HCT116 (cell line): Measurements from ENCODE around the gene FGD5. TPM values are rescaled to one million over a fixed set of nuclear protein-coding genes. Genes with fewer than 3 reads are reported as not detected.

Experiments used
- ATAC-seq: fragments of 200-7000 bp; cut with Tn5 transposase; 2 replicates; pipeline ENCODE4 v1.9.1; 2020; ENCODE audit warnings: mild to moderate bottlenecking, moderate library complexity
- BruUV-seq: library from RNA; stranded (reverse); fragments of 400-500 nt; replicated peaks from 2 replicates; lab custom pipeline; 2021; lab: Mats Ljungman, UMichigan
- CTCF ChIA-PET: fragments of 300-600 bp; sonication (Branson Sonifier 250); formaldehyde crosslinking; loops from one replicate; lab custom pipeline; 2021; ENCODE audit warnings: antibody characterized with exemption; lab: Charles Lee
- POLR2A ChIA-PET: fragments of 300-600, 350-600 bp; sonication (Branson Sonifier 250); formaldehyde crosslinking; loops from one replicate; lab custom pipeline; 2021; ENCODE audit warnings: antibody characterized with exemption; lab: Charles Lee
- RAD21 ChIA-PET, 2 experiments: fragments of 300-600 bp; sonication (Branson Sonifier 250); formaldehyde crosslinking; loops; one replicate each; lab custom pipeline; 2023; ENCODE audit warnings: low total read pairs in 2 of 2; ENCODE audit not compliant: uncharacterized antibody in 2 of 2, unreplicated experiment in 2 of 2, low non-redundant PET in 1 of 2; lab: Charles Lee
- DNase-seq: peaks from one replicate; pipeline ENCODE4 v3.0.0-alpha.2; 2010; ENCODE audit warnings: low read depth, low spot score
- H2AFZ ChIP-seq: fragments of 200-600 bp; shearing (Covaris generic), sonication (generic); 2 replicates; pipeline ENCODE4 v1.6.1; 2017; ENCODE audit warnings: low read depth, mixed run types, mixed read lengths, antibody characterized with exemption, low read length; ENCODE audit not compliant: poor library complexity, severe bottlenecking
- H3K27ac ChIP-seq: 2 replicates; pipeline ENCODE4 v1.5.1; 2012; ENCODE audit warnings: low read depth, low read length
- H3K27me3 ChIP-seq: fragments of 200-600 bp; sonication (generic); 2 replicates; pipeline ENCODE4 v1.6.1; 2016; ENCODE audit warnings: mixed run types, low read length, mixed read lengths; ENCODE audit not compliant: insufficient read depth
- H3K36me3 ChIP-seq, 2 experiments: fragments of 200-500 bp in 1 of 2; fragments of 200-600 bp in 1 of 2; sonication (Bioruptor generic) in 1 of 2; sonication (generic) in 1 of 2; 2 replicates each; pipeline versions ENCODE4 v1.5.1 to v1.6.1; 2014 to 2016; ENCODE audit warnings: low read length in 2 of 2, inconsistent platforms in 1 of 2, mixed read lengths in 1 of 2, mixed run types in 1 of 2; ENCODE audit not compliant: insufficient read depth in 2 of 2, control insufficient read depth in 1 of 2
- H3K4me1 ChIP-seq, 2 experiments: fragments of 200-600 bp in 1 of 2; sonication (generic) in 1 of 2; 2 replicates each; pipeline versions ENCODE4 v1.5.1 to v1.6.1; 2012 to 2017; ENCODE audit warnings: low read length in 2 of 2, inconsistent platforms in 1 of 2, mild to moderate bottlenecking in 1 of 2, mixed read lengths in 1 of 2, mixed run types in 1 of 2, moderate library complexity in 1 of 2; ENCODE audit not compliant: insufficient read depth in 2 of 2, control insufficient read depth in 1 of 2
- H3K4me2 ChIP-seq: fragments of 200-600 bp; sonication (generic); 2 replicates; pipeline ENCODE4 v1.6.1; 2017; ENCODE audit warnings: mixed run types, low read length, mixed read lengths
- H3K4me3 ChIP-seq, 2 experiments: fragments of 200-600 bp in 1 of 2; sonication (generic) in 1 of 2; replicated peaks in 1 of 2; 2 replicates each; pipeline ENCODE4 v1.5.1; 2011 to 2016; ENCODE audit warnings: low read length in 2 of 2, control low read depth in 1 of 2, low read depth in 1 of 2, mild to moderate bottlenecking in 1 of 2, mixed read lengths in 1 of 2, mixed run types in 1 of 2
- H3K79me2 ChIP-seq: fragments of 200-600 bp; sonication (generic); 2 replicates; pipeline ENCODE4 v1.6.1; 2017; ENCODE audit warnings: mild to moderate bottlenecking, mixed run types, low read length, moderate library complexity, mixed read lengths; ENCODE audit not compliant: insufficient read depth
- H3K9ac ChIP-seq: fragments of 200-600 bp; sonication (generic); 2 replicates; pipeline ENCODE4 v1.6.1; 2016; ENCODE audit warnings: low read length, mixed read lengths
- H3K9me2 ChIP-seq: fragments of 200-600 bp; sonication (generic), shearing (Covaris generic); 2 replicates; pipeline ENCODE4 v1.6.1; 2017; ENCODE audit warnings: mixed run types, mild to moderate bottlenecking, moderate library complexity; ENCODE audit not compliant: insufficient read depth
- H3K9me3 ChIP-seq, 2 experiments: fragments of 200-500 bp in 1 of 2; fragments of 200-600 bp in 1 of 2; sonication (Bioruptor generic) in 1 of 2; sonication (generic) in 1 of 2; 2 replicates each; pipeline ENCODE4 v1.6.1; 2014 to 2017; ENCODE audit warnings: low read length in 2 of 2, mixed read lengths in 2 of 2, inconsistent platforms in 1 of 2, low read depth in 1 of 2, mild to moderate bottlenecking in 1 of 2, mixed run types in 1 of 2, moderate library complexity in 1 of 2; ENCODE audit not compliant: control insufficient read depth in 1 of 2, insufficient read depth in 1 of 2
- H4K20me1 ChIP-seq: fragments of 200-600 bp; sonication (generic), shearing (Covaris generic); 2 replicates; pipeline ENCODE4 v1.6.1; 2017; ENCODE audit warnings: mixed run types, mild to moderate bottlenecking, moderate library complexity; ENCODE audit not compliant: insufficient read depth
- CBX3 ChIP-seq: IDR thresholded peaks from 2 replicates; pipeline ENCODE4 v1.6.1; 2012; ENCODE audit warnings: low read depth
- EGR1 ChIP-seq: IDR thresholded peaks from 2 replicates; pipeline ENCODE4 v1.6.1; 2012; ENCODE audit warnings: low read depth
- FOSL1 ChIP-seq: IDR thresholded peaks from 2 replicates; pipeline ENCODE4 v1.6.1; 2012; ENCODE audit warnings: low read depth
- JUND ChIP-seq: IDR thresholded peaks from 2 replicates; pipeline ENCODE4 v1.6.1; 2012
- POLR2A ChIP-seq: IDR thresholded peaks from 2 replicates; pipeline ENCODE4 v1.7.0; 2011; ENCODE audit warnings: borderline replicate concordance; ENCODE audit not compliant: insufficient read depth, insufficient read length; ENCODE audit errors: extremely low read depth
- POLR2AphosphoS5 ChIP-seq: IDR thresholded peaks from 2 replicates; pipeline ENCODE4 v1.6.1; 2011; ENCODE audit warnings: mild to moderate bottlenecking, low read depth, low read length, moderate library complexity
- RAD21 ChIP-seq: IDR thresholded peaks from 2 replicates; pipeline ENCODE4 v1.6.1; 2012; ENCODE audit warnings: low read depth, mild to moderate bottlenecking
- SIN3A ChIP-seq: IDR thresholded peaks from 2 replicates; pipeline ENCODE4 v1.6.1; 2012; ENCODE audit warnings: low read depth
- SRF ChIP-seq: IDR thresholded peaks from 2 replicates; pipeline ENCODE4 v1.6.1; 2012; ENCODE audit warnings: low read depth
- TCF7L2 ChIP-seq: IDR thresholded peaks from 2 replicates; pipeline ENCODE4 v1.7.0; 2011; ENCODE audit warnings: borderline replicate concordance, inconsistent platforms; ENCODE audit not compliant: insufficient read depth, insufficient read length; ENCODE audit errors: extremely low read depth
- ZFX ChIP-seq: fragments of 450-650 bp; IDR thresholded peaks from 2 replicates; pipeline ENCODE4 v1.6.1; 2017
- intact Hi-C: fragments of 100-400 bp; cut with micrococcal nuclease; formaldehyde crosslinking; loops from 2 replicates; pipeline ENCODE4 v1.10.0; 2022
- total RNA-seq: library from RNA; stranded (reverse); gene quantifications from one replicate; pipeline ENCODE4 v1.2.1, GENCODE V29; 2021; ENCODE audit not compliant: unreplicated experiment
- TF ChIP-seq, protein P1 (sequence below): IDR thresholded peaks from 2 replicates; pipeline ENCODE4 v1.6.1; 2012; ENCODE audit warnings: low read depth
- TF ChIP-seq, protein P2 (sequence below): IDR thresholded peaks from 2 replicates; pipeline ENCODE4 v1.6.1; 2011; ENCODE audit warnings: mild to moderate bottlenecking, low read length, moderate library complexity; ENCODE audit not compliant: insufficient replicate concordance; ENCODE audit errors: extremely low read depth
- TF ChIP-seq, protein P3 (sequence below): IDR thresholded peaks from 2 replicates; pipeline ENCODE4 v1.6.1; 2012
- TF ChIP-seq, protein P4 (sequence below): IDR thresholded peaks from 2 replicates; pipeline ENCODE4 v1.6.1; 2012
- TF ChIP-seq, protein P5 (sequence below), 3 experiments: fragments of 200-600 bp in 1 of 3; sonication (generic) in 1 of 3; IDR thresholded peaks in 2 of 3; conservative IDR thresholded peaks in 1 of 3; 2 replicates each; pipeline ENCODE4 v1.5.1; 2012 to 2017; ENCODE audit warnings: low read depth in 2 of 3, low read length in 2 of 3, antibody characterized with exemption in 1 of 3, borderline replicate concordance in 1 of 3, control low read depth in 1 of 3, mild to moderate bottlenecking in 1 of 3, mixed read lengths in 1 of 3, mixed run types in 1 of 3, moderate library complexity in 1 of 3; ENCODE audit not compliant: insufficient read depth in 1 of 3

Gene FGD5
- total RNA-seq, 1 experiment from 2014 or later = 0.22 TPM

DNA sequence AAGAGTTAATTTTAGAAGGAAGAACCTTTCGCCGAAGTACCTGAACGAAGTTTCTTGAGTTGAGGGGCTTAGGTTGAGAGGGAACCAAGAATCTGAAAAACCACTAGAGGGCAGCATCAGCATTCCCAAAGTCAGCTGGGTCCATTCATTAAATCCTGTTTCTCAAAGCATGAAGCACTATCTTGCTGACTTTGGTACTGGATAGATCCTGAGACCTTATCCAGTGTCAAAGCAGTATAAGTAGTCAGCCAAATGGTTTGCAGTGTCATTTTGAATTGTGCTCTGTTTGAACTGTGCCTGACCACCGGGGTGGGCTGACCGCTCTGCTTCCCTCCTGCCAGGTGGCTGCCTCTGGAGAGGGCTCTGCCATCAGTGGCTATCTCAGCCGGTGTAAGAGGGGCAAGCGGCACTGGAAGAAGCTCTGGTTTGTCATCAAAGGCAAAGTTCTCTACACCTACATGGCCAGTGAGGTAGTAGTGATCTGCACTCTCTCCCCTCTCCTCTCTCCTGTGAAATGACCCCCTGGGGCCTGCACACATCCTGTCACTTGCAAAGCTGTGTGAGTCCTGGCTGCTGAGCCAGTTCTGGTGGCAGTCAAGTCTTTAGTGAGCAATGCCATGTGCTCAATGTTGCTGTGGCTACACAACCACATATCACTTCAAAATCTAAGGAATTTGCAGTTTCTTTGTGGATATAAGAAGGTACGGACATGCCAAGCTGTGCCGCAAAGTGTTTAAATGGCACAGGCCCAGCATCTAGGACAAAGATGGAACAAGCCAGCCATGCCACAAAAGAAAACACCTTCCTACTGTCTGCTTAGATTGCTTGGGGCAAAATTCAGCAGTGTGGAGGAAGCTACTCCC lies 107.2 kb downstream of the FGD5 start:
- no peak overlapping the region for H3K27ac ChIP-seq
- no TSS peak for BruUV-seq
- no peaks in the 10 kb centered on the region for H4K20me1 ChIP-seq
- no peak overlapping the region for H3K9ac ChIP-seq
- peak; percentile 55 for ATAC-seq
- peak overlapping the region; percentile 86 for H2AFZ ChIP-seq
- RAD21 ChIA-PET = no interaction called here
- no peak overlapping the region; a peak in 1 of 4 replicates for H3K4me3 ChIP-seq
- DNase-seq = peak; percentile 66
- H3K27me3 ChIP-seq = no peaks in the 10 kb centered on the region
- no peaks in the 10 kb centered on the region for H3K9me2 ChIP-seq
- H3K4me2 ChIP-seq = peak overlapping the region; percentile 53
- H3K4me1 ChIP-seq = peaks cover 0 to 3% of the 10 kb centered on the region in 2 experiments; a peak in 1 of 4 replicates
- POLR2A ChIA-PET = no interaction called here
- H3K36me3 ChIP-seq = no peaks in the 10 kb centered on the region
- TF ChIP-seq, protein P1, sequence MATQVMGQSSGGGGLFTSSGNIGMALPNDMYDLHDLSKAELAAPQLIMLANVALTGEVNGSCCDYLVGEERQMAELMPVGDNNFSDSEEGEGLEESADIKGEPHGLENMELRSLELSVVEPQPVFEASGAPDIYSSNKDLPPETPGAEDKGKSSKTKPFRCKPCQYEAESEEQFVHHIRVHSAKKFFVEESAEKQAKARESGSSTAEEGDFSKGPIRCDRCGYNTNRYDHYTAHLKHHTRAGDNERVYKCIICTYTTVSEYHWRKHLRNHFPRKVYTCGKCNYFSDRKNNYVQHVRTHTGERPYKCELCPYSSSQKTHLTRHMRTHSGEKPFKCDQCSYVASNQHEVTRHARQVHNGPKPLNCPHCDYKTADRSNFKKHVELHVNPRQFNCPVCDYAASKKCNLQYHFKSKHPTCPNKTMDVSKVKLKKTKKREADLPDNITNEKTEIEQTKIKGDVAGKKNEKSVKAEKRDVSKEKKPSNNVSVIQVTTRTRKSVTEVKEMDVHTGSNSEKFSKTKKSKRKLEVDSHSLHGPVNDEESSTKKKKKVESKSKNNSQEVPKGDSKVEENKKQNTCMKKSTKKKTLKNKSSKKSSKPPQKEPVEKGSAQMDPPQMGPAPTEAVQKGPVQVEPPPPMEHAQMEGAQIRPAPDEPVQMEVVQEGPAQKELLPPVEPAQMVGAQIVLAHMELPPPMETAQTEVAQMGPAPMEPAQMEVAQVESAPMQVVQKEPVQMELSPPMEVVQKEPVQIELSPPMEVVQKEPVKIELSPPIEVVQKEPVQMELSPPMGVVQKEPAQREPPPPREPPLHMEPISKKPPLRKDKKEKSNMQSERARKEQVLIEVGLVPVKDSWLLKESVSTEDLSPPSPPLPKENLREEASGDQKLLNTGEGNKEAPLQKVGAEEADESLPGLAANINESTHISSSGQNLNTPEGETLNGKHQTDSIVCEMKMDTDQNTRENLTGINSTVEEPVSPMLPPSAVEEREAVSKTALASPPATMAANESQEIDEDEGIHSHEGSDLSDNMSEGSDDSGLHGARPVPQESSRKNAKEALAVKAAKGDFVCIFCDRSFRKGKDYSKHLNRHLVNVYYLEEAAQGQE = no peak
- TF ChIP-seq JUND (no peak), EGR1 (no peak), SIN3A (no peak), CBX3 (no peak), POLR2A (no peak), ZFX (no peak), SRF (no peak), TCF7L2 (no peak), RAD21 (peak; percentile 91), FOSL1 (no peak), POLR2AphosphoS5 (no peak)
- TF ChIP-seq, protein P2, sequence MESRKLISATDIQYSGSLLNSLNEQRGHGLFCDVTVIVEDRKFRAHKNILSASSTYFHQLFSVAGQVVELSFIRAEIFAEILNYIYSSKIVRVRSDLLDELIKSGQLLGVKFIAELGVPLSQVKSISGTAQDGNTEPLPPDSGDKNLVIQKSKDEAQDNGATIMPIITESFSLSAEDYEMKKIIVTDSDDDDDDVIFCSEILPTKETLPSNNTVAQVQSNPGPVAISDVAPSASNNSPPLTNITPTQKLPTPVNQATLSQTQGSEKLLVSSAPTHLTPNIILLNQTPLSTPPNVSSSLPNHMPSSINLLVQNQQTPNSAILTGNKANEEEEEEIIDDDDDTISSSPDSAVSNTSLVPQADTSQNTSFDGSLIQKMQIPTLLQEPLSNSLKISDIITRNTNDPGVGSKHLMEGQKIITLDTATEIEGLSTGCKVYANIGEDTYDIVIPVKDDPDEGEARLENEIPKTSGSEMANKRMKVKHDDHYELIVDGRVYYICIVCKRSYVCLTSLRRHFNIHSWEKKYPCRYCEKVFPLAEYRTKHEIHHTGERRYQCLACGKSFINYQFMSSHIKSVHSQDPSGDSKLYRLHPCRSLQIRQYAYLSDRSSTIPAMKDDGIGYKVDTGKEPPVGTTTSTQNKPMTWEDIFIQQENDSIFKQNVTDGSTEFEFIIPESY = no peak
- TF ChIP-seq, protein P3, sequence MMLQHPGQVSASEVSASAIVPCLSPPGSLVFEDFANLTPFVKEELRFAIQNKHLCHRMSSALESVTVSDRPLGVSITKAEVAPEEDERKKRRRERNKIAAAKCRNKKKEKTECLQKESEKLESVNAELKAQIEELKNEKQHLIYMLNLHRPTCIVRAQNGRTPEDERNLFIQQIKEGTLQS = no peak
- TF ChIP-seq, protein P4, sequence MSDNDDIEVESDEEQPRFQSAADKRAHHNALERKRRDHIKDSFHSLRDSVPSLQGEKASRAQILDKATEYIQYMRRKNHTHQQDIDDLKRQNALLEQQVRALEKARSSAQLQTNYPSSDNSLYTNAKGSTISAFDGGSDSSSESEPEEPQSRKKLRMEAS = no peak
- TF ChIP-seq, protein P5, sequence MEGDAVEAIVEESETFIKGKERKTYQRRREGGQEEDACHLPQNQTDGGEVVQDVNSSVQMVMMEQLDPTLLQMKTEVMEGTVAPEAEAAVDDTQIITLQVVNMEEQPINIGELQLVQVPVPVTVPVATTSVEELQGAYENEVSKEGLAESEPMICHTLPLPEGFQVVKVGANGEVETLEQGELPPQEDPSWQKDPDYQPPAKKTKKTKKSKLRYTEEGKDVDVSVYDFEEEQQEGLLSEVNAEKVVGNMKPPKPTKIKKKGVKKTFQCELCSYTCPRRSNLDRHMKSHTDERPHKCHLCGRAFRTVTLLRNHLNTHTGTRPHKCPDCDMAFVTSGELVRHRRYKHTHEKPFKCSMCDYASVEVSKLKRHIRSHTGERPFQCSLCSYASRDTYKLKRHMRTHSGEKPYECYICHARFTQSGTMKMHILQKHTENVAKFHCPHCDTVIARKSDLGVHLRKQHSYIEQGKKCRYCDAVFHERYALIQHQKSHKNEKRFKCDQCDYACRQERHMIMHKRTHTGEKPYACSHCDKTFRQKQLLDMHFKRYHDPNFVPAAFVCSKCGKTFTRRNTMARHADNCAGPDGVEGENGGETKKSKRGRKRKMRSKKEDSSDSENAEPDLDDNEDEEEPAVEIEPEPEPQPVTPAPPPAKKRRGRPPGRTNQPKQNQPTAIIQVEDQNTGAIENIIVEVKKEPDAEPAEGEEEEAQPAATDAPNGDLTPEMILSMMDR (IDR thresholded peaks at IDR 0.05 in 2 of 3, conservative IDR thresholded peaks at IDR 0.05 in 1 of 3; ENCODE audit: borderline replicate concordance in 1 of 3, insufficient read depth in 1 of 3, low read depth in 2 of 3, low read length in 2 of 3) = peak; percentile 68 to 84 (median 74)
- intact Hi-C loops = loop anchor here (5.0 to 10.0 kb wide), 4 partner anchors 116 to 721 kb away; partner anchors contain the start of gene CAPN7
- no peaks in the 10 kb centered on the region for H3K9me3 ChIP-seq
- CTCF ChIA-PET = interaction anchor here (1.0 to 2.3 kb wide), 4 partner anchors 125 to 722 kb away, joined by 3 to 12 read pairs (median 4); partner anchors contain the start of gene MRPS25
- H3K79me2 ChIP-seq = no peaks in the 10 kb centered on the region
